ENCODE data around the gene BCKDHA.

GRCh38 chr19:41442473-41443355 lies 45.1 kb downstream of the BCKDHA start, which contains the start of gene ERICH4:
- TF ChIP-seq TAF1 (IDR thresholded peaks at IDR 0.05; ENCODE audit: borderline replicate concordance, low read depth, low read length) (no peak), POLR2A (IDR thresholded peaks at IDR 0.05; ENCODE audit: low read depth, low read length) (no peak)

Data from GM12892 (cell line).